GM12891 (cell line): ENCODE measurements around the gene SAMMSON.

ENCODE experiments used
- POLR2A ChIP-seq: IDR thresholded peaks from 2 replicates; pipeline ENCODE4 v1.6.1; 2011; ENCODE audit warnings: low read depth, low read length, control low read depth
- SPI1 ChIP-seq: IDR thresholded peaks from 2 replicates; pipeline ENCODE4 v1.6.1; 2011; ENCODE audit warnings: low read depth, low read length, control low read depth

DNA sequence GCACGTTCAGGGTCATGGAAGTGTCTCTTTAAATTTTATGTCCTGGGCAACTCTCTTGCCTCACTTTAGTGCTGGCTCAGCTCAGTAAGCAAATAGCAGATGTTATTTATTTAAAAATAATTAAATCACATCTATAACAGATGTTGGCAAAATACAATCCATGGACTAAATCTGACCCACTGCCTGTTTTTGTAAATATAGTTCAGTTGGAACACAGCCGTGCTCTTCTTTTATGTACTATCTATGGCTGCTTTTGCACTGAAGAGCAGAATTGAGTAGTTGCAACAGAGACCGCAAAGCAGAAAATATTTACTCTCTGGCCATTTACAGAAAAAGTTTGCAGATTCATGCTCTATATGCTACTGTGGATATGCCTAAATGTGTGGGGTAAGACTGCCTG is 79.2 kb downstream of the SAMMSON start:
- no peak for TF ChIP-seq POLR2A
- TF ChIP-seq SPI1: no peak
